Measurements from ENCODE around the gene FBXW2. TPM values are rescaled to one million over a fixed set of nuclear protein-coding genes. Genes with fewer than 3 reads are reported as not detected.

Gene FBXW2
- total RNA-seq = 10 to 100 TPM; 23.3 to 52.1 (median 40.0) TPM

GRCh38 chr9:120792898-120793765, at the start of gene FBXW2:
Gene FBXW2, minus strand, starts transcription at chr9:120793416. Its CDS starts 5,158 bp downstream, at chr9:120788258.
- TF ChIP-seq POLR2A (IDR thresholded peaks at IDR 0.05) (peak; percentile 95), EP300 (IDR thresholded peaks at IDR 0.05; ENCODE audit: low read depth) (no peak), CTCF (IDR thresholded peaks at IDR 0.05) (peak in 3 of 5 experiments; percentile 6 to 51 (median 44)), POLR2AphosphoS5 (IDR thresholded peaks at IDR 0.05) (peak; percentile 98 to 99 (median 98))
- Histone ChIP-seq H3K27me3 (no peaks in the 10 kb centered on the region), H3K36me3 (peaks cover 0 to 7% (median 0%) of the 10 kb centered on the region in 4 donors), H3K4me3 (peak within 1 kb of the TSS; percentile 41 to 86 (median 82)), H3K4me1 (peaks cover 11 to 27% (median 19%) of the 10 kb centered on the region in 4 donors), H3K9me3 (no peaks in the 10 kb centered on the region), H3K27ac (peak within 1 kb of the TSS; percentile 89 to 95 (median 94))
- in situ Hi-C loops (cut with MboI; ENCODE audit: low pct_ligation_motif_present in 1 of 4, low pct_unique_long_range_greater_than_20kb in 1 of 4, low sequenced_read_pairs in 3 of 4) (no loop called here), intact Hi-C loops (cut with DNase I; ENCODE audit: low total_unique reads) (no loop called here)
- DNase-seq = peak; percentile 95
- WGBS, 2 donors (ENCODE audit: low coverage in 1 of 2) = 0% methylated on average over 2 to 46 of the region's 72 CpGs

GRCh38 chr9:120841930-120842684, 48.9 kb upstream of the FBXW2 start:
- whole genome bisulfite sequencing, 2 donors (ENCODE audit: low coverage in 1 of 2) = 37 to 49% methylated on average over 6 to 18 of the region's 18 CpGs
- peak overlapping the region; percentile 72 to 92 (median 73) for H3K4me3 ChIP-seq

GRCh38 chr9:120839146-120839545, 45.9 kb upstream of the FBXW2 start:
- WGBS, 2 donors (ENCODE audit: low coverage in 1 of 2) = 77 to 82% methylated on average over 2 of the region's 2 CpGs
- TF ChIP-seq CTCF (IDR thresholded peaks at IDR 0.05) (no peak), POLR2AphosphoS5 (IDR thresholded peaks at IDR 0.05) (no peak), POLR2A (IDR thresholded peaks at IDR 0.05) (no peak), EP300 (IDR thresholded peaks at IDR 0.05; ENCODE audit: low read depth) (no peak)
- in situ Hi-C loops (cut with MboI; ENCODE audit: low pct_ligation_motif_present in 1 of 4, low pct_unique_long_range_greater_than_20kb in 1 of 4, low sequenced_read_pairs in 3 of 4) (no loop called here), intact Hi-C loops (cut with DNase I; ENCODE audit: low total_unique reads) (no loop called here)
- Histone ChIP-seq H3K27me3 (no peaks in the 10 kb centered on the region), H3K36me3 (peaks cover 0 to 6% (median 2%) of the 10 kb centered on the region in 4 donors), H3K9me3 (no peaks in the 10 kb centered on the region), H3K4me1 (peaks cover 7 to 28% (median 15%) of the 10 kb centered on the region in 4 donors), H3K4me3 (no peak overlapping the region), H3K27ac (no peak overlapping the region)
- DNase-seq = no peak

More at GRCh38 chr9:120841930-120842684, 48.9 kb upstream of the FBXW2 start:
- peak overlapping the region; percentile 94 to 97 (median 96) for H3K27ac ChIP-seq
- H3K9me3 ChIP-seq = no peaks in the 10 kb centered on the region
- peaks cover 7 to 33% (median 16%) of the 10 kb centered on the region in 4 donors for H3K4me1 ChIP-seq
- TF ChIP-seq POLR2AphosphoS5 (IDR thresholded peaks at IDR 0.05) = no peak
- TF ChIP-seq EP300 (IDR thresholded peaks at IDR 0.05; ENCODE audit: low read depth) = no peak
- TF ChIP-seq CTCF (IDR thresholded peaks at IDR 0.05) = no peak
- TF ChIP-seq POLR2A (IDR thresholded peaks at IDR 0.05) = no peak
- intact Hi-C loops (cut with DNase I; ENCODE audit: low total_unique reads) (no loop called here), in situ Hi-C loops (cut with MboI; ENCODE audit: low pct_ligation_motif_present in 1 of 4, low pct_unique_long_range_greater_than_20kb in 1 of 4, low sequenced_read_pairs in 3 of 4) (no loop called here)
- peak; percentile 16 for DNase-seq
- no peaks in the 10 kb centered on the region for H3K36me3 ChIP-seq
- H3K27me3 ChIP-seq = no peaks in the 10 kb centered on the region

- peaks cover 0 to 7% (median 2%) of the 10 kb centered on the region in 4 donors for H3K36me3 ChIP-seq
- TF ChIP-seq POLR2A (IDR thresholded peaks at IDR 0.05) = no peak
- no peak for TF ChIP-seq CTCF (IDR thresholded peaks at IDR 0.05)
- TF ChIP-seq POLR2AphosphoS5 (IDR thresholded peaks at IDR 0.05) = no peak
- H3K9me3 ChIP-seq = no peaks in the 10 kb centered on the region
- no peak overlapping the region for H3K27ac ChIP-seq
- intact Hi-C loops (cut with DNase I; ENCODE audit: low total_unique reads) = no loop called here
- WGBS, 2 donors (ENCODE audit: low coverage in 1 of 2) = 84 to 96% methylated on average over 3 of the region's 3 CpGs
- H3K27me3 ChIP-seq = no peaks in the 10 kb centered on the region
- no peak for DNase-seq
- H3K4me1 ChIP-seq = peaks cover 4 to 21% (median 9%) of the 10 kb centered on the region in 4 donors
- in situ Hi-C loops (cut with MboI; ENCODE audit: low pct_ligation_motif_present in 1 of 4, low pct_unique_long_range_greater_than_20kb in 1 of 4, low sequenced_read_pairs in 3 of 4) = no loop called here
- no peak overlapping the region for H3K4me3 ChIP-seq
Measured at GRCh38 chr9:120837921-120838320, 44.7 kb upstream of the FBXW2 start.

All from transverse colon (tissue), 4 donors.